SU-DHL-6 (cell line): ENCODE results near the gene NPM1.

ENCODE experiments used
- H2AFZ ChIP-seq: fragments of 200-600 bp; sonication (generic); 2 replicates; pipeline ENCODE4 v1.6.1; 2014; ENCODE audit warnings: low read depth, mild to moderate bottlenecking, moderate library complexity, mixed read lengths, antibody characterized with exemption, low read length; ENCODE audit not compliant: severe bottlenecking
- H3F3A ChIP-seq: fragments of 200-600 bp; shearing (Covaris generic); 2 replicates; pipeline ENCODE4 v1.6.0; 2016; ENCODE audit warnings: antibody characterized with exemption, mild to moderate bottlenecking; ENCODE audit not compliant: insufficient read depth
- H3K27ac ChIP-seq: fragments of 200-600 bp; sonication (generic); 2 replicates; pipeline ENCODE4 v1.5.1; 2016; ENCODE audit warnings: low read depth, mild to moderate bottlenecking, low read length, moderate library complexity, mixed read lengths
- H3K27me3 ChIP-seq: fragments of 200-600 bp; sonication (generic), shearing (Covaris generic); 2 replicates; pipeline ENCODE4 v1.6.0; 2014; ENCODE audit warnings: mild to moderate bottlenecking, low read length
- H3K36me3 ChIP-seq: fragments of 200-600 bp; sonication (generic); 2 replicates; pipeline ENCODE4 v1.6.1; 2014; ENCODE audit warnings: mild to moderate bottlenecking, low read length, mixed read lengths
- H3K4me2 ChIP-seq: fragments of 300-600, 200-600 bp; shearing (Covaris generic), sonication (generic); 2 replicates; pipeline ENCODE4 v1.6.0; 2014; ENCODE audit warnings: low read length, low read depth, mild to moderate bottlenecking; ENCODE audit not compliant: poor library complexity, severe bottlenecking
- H3K4me3 ChIP-seq: fragments of 200-600 bp; sonication (generic); 2 replicates; pipeline ENCODE4 v1.5.1; 2014; ENCODE audit warnings: antibody characterized with exemption, low read length, mild to moderate bottlenecking, mixed read lengths; ENCODE audit not compliant: insufficient read depth, poor library complexity, severe bottlenecking
- H3K79me2 ChIP-seq: fragments of 200-600 bp; sonication (generic); 2 replicates; pipeline ENCODE4 v1.6.1; 2014; ENCODE audit warnings: mild to moderate bottlenecking, low read length, moderate library complexity; ENCODE audit not compliant: insufficient read depth
- H3K9ac ChIP-seq: fragments of 200-600 bp; sonication (generic); 2 replicates; pipeline ENCODE4 v1.7.0; 2014; ENCODE audit warnings: mild to moderate bottlenecking, low read length
- H3K9me2 ChIP-seq: fragments of 200-600 bp; sonication (generic); replicated peaks from 2 replicates; pipeline ENCODE4 v1.6.1; 2014; ENCODE audit warnings: low read length; ENCODE audit not compliant: insufficient read depth
- H3K9me3 ChIP-seq: fragments of 200-600 bp; sonication (generic); 2 replicates; pipeline ENCODE4 v1.6.1; 2014; ENCODE audit warnings: low read length, mixed read lengths; ENCODE audit not compliant: insufficient read depth
- H4K20me1 ChIP-seq: fragments of 200-600 bp; sonication (generic); 2 replicates; pipeline ENCODE4 v1.6.1; 2014; ENCODE audit warnings: low read depth, mild to moderate bottlenecking, antibody characterized with exemption, low read length, moderate library complexity, mixed read lengths
- CTCF ChIP-seq: fragments of 200-600 bp; sonication (generic); IDR thresholded peaks from one replicate; pipeline ENCODE4 v1.5.1; 2017; ENCODE audit warnings: antibody characterized with exemption, mild to moderate bottlenecking, low read length, moderate library complexity; ENCODE audit not compliant: insufficient read depth, poor library complexity, severe bottlenecking
- EZH2phosphoT487 ChIP-seq: fragments of 200-600 bp; sonication (generic), shearing (Covaris generic); conservative IDR thresholded peaks from 2 replicates; pipeline ENCODE4 v1.6.1; 2018; ENCODE audit warnings: mild to moderate bottlenecking, antibody characterized with exemption, low read length, moderate library complexity, mixed read lengths

NPM1 gene

DNA sequence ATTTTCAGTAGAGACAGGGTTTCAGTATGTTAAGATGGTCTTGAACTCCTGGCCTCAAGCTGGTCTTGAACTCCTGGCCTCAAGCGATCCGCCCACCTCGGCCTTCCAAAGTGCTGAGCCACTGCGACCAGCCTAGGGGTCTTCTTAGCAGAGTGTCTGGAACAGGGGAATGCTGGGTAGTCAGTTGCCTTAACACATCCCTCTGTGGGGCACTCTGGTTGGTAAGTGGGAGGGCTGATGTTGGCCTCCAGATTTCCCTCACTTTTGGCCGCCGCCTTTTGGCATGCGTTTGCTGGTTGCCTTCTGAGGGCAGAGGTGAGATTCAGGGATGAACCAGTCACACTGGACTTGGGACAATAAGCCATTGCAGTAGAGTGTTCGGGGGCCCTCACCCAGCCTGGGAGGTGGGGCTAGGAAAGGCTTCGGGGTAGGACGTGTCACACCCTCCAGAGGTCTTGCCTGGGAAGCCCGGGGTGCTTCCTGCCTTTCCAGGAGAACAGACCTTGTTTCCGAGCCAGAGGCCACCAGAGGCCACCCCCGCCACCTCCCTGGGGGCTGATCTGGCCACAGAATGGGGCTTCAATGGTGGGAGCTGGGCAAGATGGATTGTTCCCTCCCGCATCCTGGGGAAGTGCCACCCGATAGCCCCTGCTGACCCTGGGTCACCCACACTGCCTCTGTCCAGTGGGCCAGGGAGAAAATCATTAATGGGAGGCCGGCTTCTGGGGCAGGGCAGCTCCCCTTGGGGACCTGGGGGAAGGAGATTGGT, 45.1 kb downstream of the NPM1 start:
- Histone ChIP-seq H3K27ac (no peak overlapping the region), H3F3A (no peaks in the 10 kb centered on the region), H2AFZ (no peak overlapping the region), H3K4me2 (no peak overlapping the region), H3K9ac (no peak overlapping the region), H3K79me2 (no peaks in the 10 kb centered on the region), H3K9me3 (no peaks in the 10 kb centered on the region), H4K20me1 (no peaks in the 10 kb centered on the region), H3K4me3 (no peak overlapping the region), H3K36me3 (no peaks in the 10 kb centered on the region), H3K9me2 (no peaks in the 10 kb centered on the region), H3K27me3 (no peaks in the 10 kb centered on the region)
- TF ChIP-seq CTCF (no peak), EZH2phosphoT487 (no peak)

DNA sequence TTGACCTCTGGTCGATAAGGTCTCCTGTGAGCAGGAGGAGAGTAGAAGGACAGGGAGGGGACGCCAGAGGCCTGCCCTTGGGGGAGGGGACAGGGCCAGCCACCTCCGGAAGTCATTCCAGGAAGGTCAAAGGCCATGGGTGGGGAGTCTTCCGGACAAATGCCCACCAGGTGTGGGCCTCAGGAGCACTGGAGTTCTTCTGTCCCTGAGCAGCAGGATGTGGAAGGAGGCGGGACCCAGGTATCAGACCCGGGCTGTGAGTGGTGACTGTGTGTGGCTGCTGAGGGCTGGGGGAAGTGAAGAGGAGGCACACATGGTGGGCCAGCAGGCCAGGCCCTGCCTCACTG, 45.7 kb downstream of the NPM1 start:
- no peaks in the 10 kb centered on the region for H4K20me1 ChIP-seq
- H2AFZ ChIP-seq = no peak overlapping the region
- no peaks in the 10 kb centered on the region for H3F3A ChIP-seq
- no peak overlapping the region for H3K9ac ChIP-seq
- no peaks in the 10 kb centered on the region for H3K79me2 ChIP-seq
- H3K36me3 ChIP-seq = no peaks in the 10 kb centered on the region
- H3K27ac ChIP-seq = no peak overlapping the region
- H3K4me3 ChIP-seq = no peak overlapping the region
- H3K9me3 ChIP-seq = no peaks in the 10 kb centered on the region
- H3K4me2 ChIP-seq = no peak overlapping the region
- H3K9me2 ChIP-seq = no peaks in the 10 kb centered on the region
- H3K27me3 ChIP-seq = no peaks in the 10 kb centered on the region
- TF ChIP-seq EZH2phosphoT487 (no peak), CTCF (no peak)

GRCh38 chr5:171433982-171434676, 46.5 kb downstream of the NPM1 start:
- H3F3A ChIP-seq = no peaks in the 10 kb centered on the region
- no peaks in the 10 kb centered on the region for H3K9me3 ChIP-seq

More at GRCh38 chr5:171433982-171434676, 46.5 kb downstream of the NPM1 start:
- Histone ChIP-seq H2AFZ (no peak overlapping the region), H3K27me3 (no peaks in the 10 kb centered on the region), H3K9ac (no peak overlapping the region), H3K79me2 (no peaks in the 10 kb centered on the region), H3K36me3 (no peaks in the 10 kb centered on the region), H3K27ac (no peak overlapping the region), H3K4me3 (no peak overlapping the region), H3K9me2 (no peaks in the 10 kb centered on the region), H4K20me1 (no peaks in the 10 kb centered on the region), H3K4me2 (no peak overlapping the region)
- TF ChIP-seq CTCF (no peak), EZH2phosphoT487 (no peak)
